GM18517 (cell line): ENCODE data around the gene PDGFB.

Source experiments
- ATAC-seq: cut with Tn5 transposase; IDR thresholded peaks from one replicate; pipeline ENCODE4 v1.9.1; 2021; ENCODE audit warnings: mild to moderate bottlenecking, moderate library complexity; ENCODE audit not compliant: unreplicated experiment

The PDGFB gene

GRCh38 chr22:39277142-39277607 is 32.4 kb upstream of the PDGFB start:
- ATAC-seq: no peak

- ATAC-seq: no peak
Observed at GRCh38 chr22:39276440-39277141, 31.8 kb upstream of the PDGFB start.

GRCh38 chr22:39275814-39276439 is 31.1 kb upstream of the PDGFB start:
- ATAC-seq: no peak

GRCh38 chr22:39273950-39274887 is 29.4 kb upstream of the PDGFB start:
- ATAC-seq: no peak

GRCh38 chr22:39270792-39271191 is 26.0 kb upstream of the PDGFB start:
- no peak for ATAC-seq

- no peak for ATAC-seq
Observed at GRCh38 chr22:39270280-39270679, 25.5 kb upstream of the PDGFB start.

- ATAC-seq: no peak
Observed at GRCh38 chr22:39269095-39269790, 24.5 kb upstream of the PDGFB start.

- ATAC-seq: no peak
Observed at GRCh38 chr22:39268645-39269044, 23.9 kb upstream of the PDGFB start.

- no peak for ATAC-seq
Observed at GRCh38 chr22:39267974-39268373, 23.2 kb upstream of the PDGFB start.

- ATAC-seq: peak; percentile 71
Observed at GRCh38 chr22:39266398-39267030, 21.7 kb upstream of the PDGFB start.

GRCh38 chr22:39265143-39265886 is 20.5 kb upstream of the PDGFB start:
- ATAC-seq: no peak

- ATAC-seq: no peak
Observed at GRCh38 chr22:39264349-39265038, 19.7 kb upstream of the PDGFB start.

GRCh38 chr22:39263626-39264348 is 19.0 kb upstream of the PDGFB start:
- ATAC-seq: no peak

- no peak for ATAC-seq
Observed at GRCh38 chr22:39259666-39260065, 14.9 kb upstream of the PDGFB start.

- no peak for ATAC-seq
Observed at GRCh38 chr22:39257901-39258475, 13.2 kb upstream of the PDGFB start.

GRCh38 chr22:39256979-39257378 is 12.2 kb upstream of the PDGFB start:
- ATAC-seq: no peak

GRCh38 chr22:39256186-39256552 is 11.4 kb upstream of the PDGFB start:
- no peak for ATAC-seq
